Measurements from ENCODE around the gene ITGA6.

DNA sequence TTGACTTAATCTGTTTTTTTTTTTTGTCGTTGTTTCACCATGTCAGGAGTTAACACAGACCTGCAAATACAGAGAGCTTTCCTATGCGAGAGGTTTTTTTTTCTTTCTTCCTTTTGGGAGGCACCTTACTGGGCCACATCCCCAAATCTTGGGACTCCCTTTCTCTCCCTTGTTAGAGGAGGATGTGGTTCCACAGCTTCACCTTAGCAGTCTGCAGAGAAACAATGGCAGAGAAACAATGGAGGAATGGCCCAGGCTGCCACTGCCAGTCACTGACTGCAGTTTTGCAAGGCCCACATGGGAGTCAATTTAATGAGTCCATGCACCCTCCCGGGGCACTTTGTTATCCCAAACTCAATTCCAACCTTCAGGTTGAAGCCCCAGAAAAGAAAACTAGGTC is 107.7 kb downstream of the ITGA6 start:
- TF ChIP-seq EZH2phosphoT487 (IDR thresholded peaks at IDR 0.05; ENCODE audit: borderline replicate concordance) (no peak), POLR2A (IDR thresholded peaks at IDR 0.05; ENCODE audit: borderline replicate concordance, extremely low read depth, insufficient read depth, insufficient read length) (no peak), CBX3 (IDR thresholded peaks at IDR 0.05; ENCODE audit: low read depth) (no peak), ELF1 (IDR thresholded peaks at IDR 0.05; ENCODE audit: borderline replicate concordance, low read depth) (no peak), SIN3A (IDR thresholded peaks at IDR 0.05; ENCODE audit: low read depth) (no peak), TCF7L2 (IDR thresholded peaks at IDR 0.05; ENCODE audit: borderline replicate concordance, extremely low read depth, insufficient read depth, insufficient read length) (no peak), JUND (IDR thresholded peaks at IDR 0.05) (no peak), ZBTB33 (IDR thresholded peaks at IDR 0.05; ENCODE audit: extremely low read depth, insufficient replicate concordance, low read length) (no peak), EZH2 (IDR thresholded peaks at IDR 0.05) (no peak), SP1 (IDR thresholded peaks at IDR 0.05; ENCODE audit: low read depth) (no peak)
- TF ChIP-seq, protein P1, sequence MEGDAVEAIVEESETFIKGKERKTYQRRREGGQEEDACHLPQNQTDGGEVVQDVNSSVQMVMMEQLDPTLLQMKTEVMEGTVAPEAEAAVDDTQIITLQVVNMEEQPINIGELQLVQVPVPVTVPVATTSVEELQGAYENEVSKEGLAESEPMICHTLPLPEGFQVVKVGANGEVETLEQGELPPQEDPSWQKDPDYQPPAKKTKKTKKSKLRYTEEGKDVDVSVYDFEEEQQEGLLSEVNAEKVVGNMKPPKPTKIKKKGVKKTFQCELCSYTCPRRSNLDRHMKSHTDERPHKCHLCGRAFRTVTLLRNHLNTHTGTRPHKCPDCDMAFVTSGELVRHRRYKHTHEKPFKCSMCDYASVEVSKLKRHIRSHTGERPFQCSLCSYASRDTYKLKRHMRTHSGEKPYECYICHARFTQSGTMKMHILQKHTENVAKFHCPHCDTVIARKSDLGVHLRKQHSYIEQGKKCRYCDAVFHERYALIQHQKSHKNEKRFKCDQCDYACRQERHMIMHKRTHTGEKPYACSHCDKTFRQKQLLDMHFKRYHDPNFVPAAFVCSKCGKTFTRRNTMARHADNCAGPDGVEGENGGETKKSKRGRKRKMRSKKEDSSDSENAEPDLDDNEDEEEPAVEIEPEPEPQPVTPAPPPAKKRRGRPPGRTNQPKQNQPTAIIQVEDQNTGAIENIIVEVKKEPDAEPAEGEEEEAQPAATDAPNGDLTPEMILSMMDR (IDR thresholded peaks at IDR 0.05 in 2 of 3, conservative IDR thresholded peaks at IDR 0.05 in 1 of 3; ENCODE audit: borderline replicate concordance in 1 of 3, insufficient read depth in 1 of 3, low read depth in 2 of 3, low read length in 2 of 3) = no peak
- TF ChIP-seq, protein P2, sequence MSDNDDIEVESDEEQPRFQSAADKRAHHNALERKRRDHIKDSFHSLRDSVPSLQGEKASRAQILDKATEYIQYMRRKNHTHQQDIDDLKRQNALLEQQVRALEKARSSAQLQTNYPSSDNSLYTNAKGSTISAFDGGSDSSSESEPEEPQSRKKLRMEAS (IDR thresholded peaks at IDR 0.05) = no peak

Data from HCT116 (cell line).